HepG2 (cell line): ENCODE results near the gene DENND10. TPM values are rescaled to one million over a fixed set of nuclear protein-coding genes. Genes with fewer than 3 reads are reported as not detected.

Experiments
- ADNP ChIP-seq: sonication (generic); formaldehyde crosslinking; IDR thresholded peaks from 2 replicates; pipeline ENCODE4 v1.4.0; 2020; ENCODE audit warnings: missing genetic modification reagents
- ARNT ChIP-seq: fragments of 450-650 bp; IDR thresholded peaks from 2 replicates; pipeline ENCODE4 v1.6.1; 2017
- ELF4 ChIP-seq: sonication (generic); formaldehyde crosslinking; IDR thresholded peaks from 2 replicates; pipeline ENCODE4 v1.5.0; 2020; ENCODE audit warnings: missing genetic modification reagents, mild to moderate bottlenecking, moderate library complexity, borderline replicate concordance
- EZH2 ChIP-seq: conservative IDR thresholded peaks from 2 replicates; pipeline ENCODE4 v1.6.1; 2012; ENCODE audit warnings: mild to moderate bottlenecking, low read depth, low read length, moderate library complexity
- GABPA ChIP-seq, 2 experiments: IDR thresholded peaks; 2 replicates each; pipeline ENCODE4 v1.6.1; 2011 to 2016; ENCODE audit warnings: low read depth in 2 of 2, low read length in 1 of 2, missing biosample characterization in 1 of 2, missing genetic modification characterization in 1 of 2
- HOXA7 ChIP-seq: sonication (generic); formaldehyde crosslinking; IDR thresholded peaks from 2 replicates; pipeline ENCODE4 v1.8.1; 2022; ENCODE audit warnings: mild to moderate bottlenecking, missing genetic modification reagents, moderate library complexity
- KLF11 ChIP-seq: IDR thresholded peaks from 2 replicates; pipeline ENCODE4 v1.6.1; 2016; ENCODE audit warnings: missing compliant biosample characterization
- MBD4 ChIP-seq: IDR thresholded peaks from 2 replicates; pipeline ENCODE4 v1.6.1; 2012; ENCODE audit warnings: low read length, inconsistent platforms, borderline replicate concordance
- MLX ChIP-seq: IDR thresholded peaks from 2 replicates; pipeline ENCODE4 v1.6.1; 2016
- MYNN ChIP-seq: sonication (generic); formaldehyde crosslinking; IDR thresholded peaks from 2 replicates; pipeline ENCODE4 v1.4.0; 2020; ENCODE audit warnings: mild to moderate bottlenecking, low read depth, missing genetic modification reagents
- RFX3 ChIP-seq: IDR thresholded peaks from 2 replicates; pipeline ENCODE4 v1.6.1; 2016; ENCODE audit warnings: missing biosample characterization, missing genetic modification reagents
- RXRA ChIP-seq: sonication (generic); formaldehyde crosslinking; IDR thresholded peaks from 2 replicates; pipeline ENCODE4 v1.5.1; 2020; ENCODE audit warnings: missing genetic modification reagents
- THAP8 ChIP-seq: sonication (generic); formaldehyde crosslinking; IDR thresholded peaks from 2 replicates; pipeline ENCODE4 v1.5.1; 2020; ENCODE audit warnings: missing genetic modification reagents, mild to moderate bottlenecking, borderline replicate concordance
- THYN1 ChIP-seq: sonication (generic); formaldehyde crosslinking; IDR thresholded peaks from 2 replicates; pipeline ENCODE4 v1.8.1; 2023; ENCODE audit warnings: low read depth, mild to moderate bottlenecking, moderate library complexity, missing genetic modification reagents, borderline replicate concordance
- ZNF484 ChIP-seq: sonication (generic); formaldehyde crosslinking; IDR thresholded peaks from 2 replicates; pipeline ENCODE4 v1.5.1; 2020; ENCODE audit warnings: mild to moderate bottlenecking, low read depth, missing genetic modification reagents, borderline replicate concordance
- ZNF761 ChIP-seq: sonication (generic); formaldehyde crosslinking; conservative IDR thresholded peaks from 2 replicates; pipeline ENCODE4 v1.4.0; 2020; ENCODE audit warnings: mild to moderate bottlenecking, missing genetic modification reagents
- ZNF850 ChIP-seq: sonication (generic); formaldehyde crosslinking; conservative IDR thresholded peaks from 2 replicates; pipeline ENCODE4 v1.9.0; 2021; ENCODE audit warnings: mild to moderate bottlenecking, missing genetic modification reagents
- ZSCAN12 ChIP-seq: sonication (generic); formaldehyde crosslinking; IDR thresholded peaks from 2 replicates; pipeline ENCODE4 v1.9.0; 2021; ENCODE audit warnings: mild to moderate bottlenecking, missing genetic modification reagents
- polyA plus RNA-seq, 8 experiments: library from polyadenylated mRNA; depleted of rRNA in 3 of 8; stranded (reverse) in 7 of 8; unstranded in 1 of 8; fragments of >200 nt; fragmentation: Illumina TruSeq in 4 of 8; extraction: Trizol in 4 of 8; gene quantifications; 2 replicates each; pipeline versions ENCODE4 v1.2.1 to v1.2.3, GENCODE V29; 2011 to 2016; ENCODE audit warnings: low read depth in 4 of 8, missing spikeins in 1 of 8, mixed read lengths in 1 of 8; ENCODE audit not compliant: insufficient read depth in 1 of 8
- total RNA-seq, 5 experiments: library from RNA; depleted of rRNA; stranded (reverse); fragments of >200 nt; fragmentation: Illumina TruSeq; extraction: Trizol; gene quantifications; 2 replicates each; pipeline ENCODE4 v1.2.3, GENCODE V29; 2016; ENCODE audit warnings: low read depth in 1 of 5

Gene DENND10
- total and polyA plus RNA-seq, 2 of the 13 experiments (the other 11 are each of a cell fraction or from before 2014, with no cell fraction given): 43.7 to 78.8 TPM

- TF ChIP-seq ZNF761 (no peak), ARNT (no peak), RXRA (CRISPR knock-in tag) (peak; percentile 45), ZSCAN12 (CRISPR knock-in tag) (no peak), MLX (CRISPR knock-in tag) (peak; percentile 78; the same call in 1 of the 2 replicates), KLF11 (CRISPR knock-in tag) (0 out of 2 replicates have a peak, but pooled peaks have one; percentile 65), EZH2 (no peak), MYNN (CRISPR knock-in tag) (0 out of 2 replicates have a peak, but pooled peaks have one; percentile 21), RFX3 (CRISPR knock-in tag) (no peak), THAP8 (no peak; the same call in 1 of the 2 replicates), GABPA (IDR thresholded peaks at IDR 0.05; ENCODE audit: low read depth, low read length) (peak; percentile 23; the same call in 1 of the 2 replicates), GABPA (CRISPR knock-in tag; IDR thresholded peaks at IDR 0.05; ENCODE audit: low read depth) (peak; percentile 46; the same call in 1 of the 2 replicates), THYN1 (CRISPR knock-in tag) (peak; percentile 82; the same call in 1 of the 2 replicates), HOXA7 (CRISPR knock-in tag) (no peak), ZNF850 (CRISPR knock-in tag) (peak; percentile 95), MBD4 (no peak), ELF4 (peak; percentile 70; the same call in 1 of the 2 replicates), ADNP (no peak), ZNF484 (CRISPR knock-in tag) (peak; percentile 80; the same call in 1 of the 2 replicates)
These were observed 23.2 kb upstream of the DENND10 start, which contains the start of gene EIF3A (continued) for GRCh38 chr10:119080521-119081259.
